Muscle layer of colon (tissue), 2 donors: ENCODE data around the gene DROSHA.
"Not testable (repeated sequence)": the region's sequence is repeated elsewhere in the genome, so short reads cannot be mapped to it uniquely, and the experiment has no call there.

ENCODE experiments used
- H3K27ac ChIP-seq: one replicate; pipeline ENCODE4 v1.7.0; 2013; ENCODE audit warnings: low read depth, mild to moderate bottlenecking, low read length, moderate library complexity
- H3K27me3 ChIP-seq, 2 donors: one replicate each; pipeline ENCODE4 v1.7.0; 2013; ENCODE audit warnings: low read length in 2 of 2, mild to moderate bottlenecking in 2 of 2; ENCODE audit not compliant: insufficient read depth in 2 of 2, control insufficient read depth in 1 of 2
- H3K36me3 ChIP-seq: one replicate; pipeline ENCODE4 v1.7.0; 2013; ENCODE audit warnings: mild to moderate bottlenecking, low read length; ENCODE audit not compliant: insufficient read depth
- H3K4me1 ChIP-seq: one replicate; pipeline ENCODE4 v1.7.0; 2013; ENCODE audit warnings: mild to moderate bottlenecking, low read length; ENCODE audit not compliant: insufficient read depth
- H3K4me3 ChIP-seq, 2 donors: one replicate each; pipeline ENCODE4 v1.7.0; 2013; ENCODE audit warnings: low read length in 2 of 2, low read depth in 1 of 2, mild to moderate bottlenecking in 1 of 2, moderate library complexity in 1 of 2
- H3K9ac ChIP-seq: one replicate; pipeline ENCODE4 v1.7.0; 2013; ENCODE audit warnings: low read length
- H3K9me3 ChIP-seq: one replicate; pipeline ENCODE4 v1.7.0; 2013; ENCODE audit warnings: mild to moderate bottlenecking, low read length
- donor health status: abdominal sarcoma.
- donor health status: Adenocarcinoma of cecum.

The DROSHA gene

DNA sequence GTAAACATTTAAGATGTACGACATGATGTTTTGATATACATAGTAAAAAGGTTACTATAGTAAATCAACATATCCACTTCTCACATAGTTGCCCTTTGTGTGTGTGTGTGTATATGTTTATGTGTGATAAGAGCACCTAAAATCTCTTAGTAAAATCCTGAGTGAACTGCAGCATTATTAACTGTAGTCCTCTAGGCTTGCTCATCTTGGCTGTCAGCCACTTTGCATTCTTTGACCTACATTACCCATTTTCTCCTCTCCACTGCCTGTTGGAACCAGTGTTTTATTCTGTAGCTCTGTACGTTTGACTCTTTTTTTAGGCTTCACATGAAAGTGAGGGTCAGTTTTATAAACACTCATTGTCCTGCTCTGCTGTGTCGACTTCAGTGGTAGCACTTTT lies 24.6 kb upstream of the DROSHA start:
- Histone ChIP-seq H3K9ac (no peak overlapping the region), H3K4me3 (no peak overlapping the region), H3K4me1 (no peaks in the 10 kb centered on the region), H3K27me3 (no peaks in the 10 kb centered on the region), H3K27ac (no peak overlapping the region), H3K36me3 (peaks cover 28% of the 10 kb centered on the region), H3K9me3 (no peaks in the 10 kb centered on the region)

DNA sequence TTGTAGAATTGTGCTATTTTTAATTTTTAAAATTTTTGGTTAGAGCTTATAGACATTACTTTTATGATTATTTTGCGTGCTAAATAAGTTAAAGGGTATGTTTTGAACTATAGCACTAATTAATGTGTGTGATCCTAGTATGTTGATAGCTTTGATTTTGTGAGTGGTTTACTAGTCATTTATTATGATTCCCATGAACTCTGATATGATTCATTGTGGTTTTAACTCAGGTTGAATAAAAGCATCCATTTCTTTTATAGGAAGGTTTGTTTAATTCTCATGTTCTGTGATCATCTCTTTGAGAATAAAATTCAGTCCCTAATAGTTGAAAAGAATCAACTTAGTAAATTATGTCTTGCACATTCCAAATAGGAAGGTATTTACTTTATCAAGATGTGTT lies 22.7 kb upstream of the DROSHA start:
- Histone ChIP-seq H3K9me3 (no peaks in the 10 kb centered on the region), H3K27me3 (no peaks in the 10 kb centered on the region), H3K4me3 (no peak overlapping the region), H3K4me1 (no peaks in the 10 kb centered on the region), H3K27ac (no peak overlapping the region), H3K9ac (no peak overlapping the region), H3K36me3 (peaks cover 33% of the 10 kb centered on the region)

DNA sequence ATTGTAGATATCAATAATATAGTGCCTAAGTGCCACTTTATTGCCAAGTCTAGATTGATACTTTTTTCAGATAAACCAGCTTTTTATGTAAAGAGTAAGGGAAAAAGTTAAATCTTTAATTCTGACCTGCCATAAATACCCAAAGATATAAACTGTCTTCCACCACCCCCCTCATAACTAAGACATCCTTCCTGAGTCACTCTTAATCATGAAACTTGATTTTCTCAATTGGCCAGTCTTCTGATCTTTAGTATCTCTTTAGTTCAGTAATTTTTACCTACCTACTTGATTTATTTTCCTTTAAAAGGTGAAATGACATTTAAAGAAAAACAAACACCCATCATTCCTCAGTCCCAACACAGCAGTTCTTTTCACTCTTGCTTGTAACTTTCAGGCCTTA lies 22.0 kb upstream of the DROSHA start:
- peaks cover 33% of the 10 kb centered on the region for H3K36me3 ChIP-seq
- no peaks in the 10 kb centered on the region for H3K27me3 ChIP-seq
- no peak overlapping the region for H3K27ac ChIP-seq

DNA sequence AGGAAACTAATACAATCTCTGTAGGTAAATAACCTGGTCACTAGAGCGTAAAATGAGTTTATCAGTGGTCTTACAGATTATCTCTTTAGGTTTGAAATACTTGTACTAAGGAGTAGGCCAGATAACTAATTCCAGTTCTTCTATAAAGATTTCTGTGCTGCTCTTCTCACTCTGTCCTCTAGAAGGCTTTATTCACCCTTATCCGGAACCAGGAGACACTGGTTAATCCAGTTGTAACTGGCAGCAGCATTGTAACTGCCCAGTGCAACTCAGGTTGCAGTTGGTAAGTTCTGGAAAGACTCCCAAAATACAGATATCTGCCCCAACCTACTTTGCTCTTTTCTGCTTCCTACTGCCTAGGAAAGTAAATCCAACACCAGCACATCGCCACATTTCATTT lies 20.0 kb upstream of the DROSHA start:
- Histone ChIP-seq H3K27ac (no peak overlapping the region), H3K9me3 (no peaks in the 10 kb centered on the region), H3K27me3 (no peaks in the 10 kb centered on the region), H3K9ac (no peak overlapping the region), H3K4me1 (no peaks in the 10 kb centered on the region), H3K36me3 (peaks cover 29% of the 10 kb centered on the region), H3K4me3 (no peak overlapping the region)

More for the DNA sequence above, 22.0 kb upstream of the DROSHA start:
- no peaks in the 10 kb centered on the region for H3K4me1 ChIP-seq
- H3K9me3 ChIP-seq = no peaks in the 10 kb centered on the region
- no peak overlapping the region for H3K4me3 ChIP-seq
- no peak overlapping the region for H3K9ac ChIP-seq

DNA sequence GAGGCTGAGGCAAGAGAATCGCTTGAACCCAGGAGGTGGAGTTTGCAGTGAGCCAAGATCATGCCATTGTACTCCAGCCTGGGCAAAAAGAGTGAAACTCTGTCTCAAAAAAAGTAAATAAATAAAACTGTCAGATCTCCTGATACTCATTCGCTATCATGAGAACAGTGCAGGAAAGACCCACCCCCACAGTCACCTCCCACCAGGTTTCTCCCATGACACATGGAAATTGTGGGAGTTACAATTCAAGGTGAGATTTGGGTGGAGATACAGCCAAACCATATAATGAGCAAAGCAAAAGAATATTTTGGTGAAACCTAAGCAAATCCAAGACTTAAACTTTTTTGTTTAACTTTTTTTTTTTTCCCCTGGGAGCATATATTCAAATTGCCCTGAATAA lies 17.2 kb upstream of the DROSHA start:
- H3K4me1 ChIP-seq, H3K9ac ChIP-seq: not testable (repeated sequence)

DNA sequence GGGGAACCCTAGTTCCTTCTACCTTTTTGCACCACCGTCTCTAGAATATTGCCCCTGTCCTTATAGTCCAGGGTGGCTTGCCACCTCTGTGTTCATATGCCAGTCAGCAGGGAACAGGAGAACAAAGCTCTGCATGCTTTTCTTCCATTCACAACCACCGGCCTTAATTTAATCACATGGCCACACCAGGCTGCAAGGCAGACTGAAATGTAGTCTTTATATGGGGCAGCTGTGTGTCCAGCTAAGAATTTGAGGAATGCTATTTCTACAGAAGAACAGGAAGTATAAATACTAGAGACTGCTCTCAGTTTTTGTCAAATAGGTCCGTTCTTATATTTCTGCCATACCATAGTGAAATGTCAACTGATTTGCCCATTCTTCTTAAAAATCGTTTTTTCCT lies 6.0 kb upstream of the DROSHA start:
- H3K4me1 ChIP-seq = peaks cover 8% of the 10 kb centered on the region
- no peaks in the 10 kb centered on the region for H3K27me3 ChIP-seq
- H3K9ac ChIP-seq = no peak overlapping the region
- no peaks in the 10 kb centered on the region for H3K9me3 ChIP-seq
- no peak overlapping the region for H3K27ac ChIP-seq
- no peak overlapping the region for H3K4me3 ChIP-seq
- H3K36me3 ChIP-seq = peaks cover 35% of the 10 kb centered on the region

More for the DNA sequence above, 17.2 kb upstream of the DROSHA start:
- H3K27ac ChIP-seq, H3K4me3 ChIP-seq, H3K9me3 ChIP-seq, H3K27me3 ChIP-seq: not testable (repeated sequence)
- H3K36me3 ChIP-seq = peaks cover 26% of the 10 kb centered on the region

DNA sequence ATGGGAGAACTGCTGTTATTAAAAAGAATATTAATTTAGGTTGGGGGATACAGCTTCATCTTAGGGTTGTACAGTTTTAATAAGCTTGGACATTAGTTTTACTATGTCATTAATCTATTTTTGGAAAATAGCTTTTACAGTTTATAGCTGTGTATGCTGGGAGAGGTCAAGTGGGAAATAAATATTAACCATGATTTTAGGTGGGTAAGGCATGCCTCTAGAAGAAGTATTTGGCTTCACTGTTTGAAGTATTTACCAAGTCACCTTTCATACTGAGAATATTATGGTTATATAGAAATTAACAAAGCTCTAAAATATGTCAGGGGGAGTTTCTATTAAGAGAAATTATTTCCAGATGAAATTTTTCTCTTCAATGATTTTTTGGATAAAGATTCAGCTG lies 5.5 kb upstream of the DROSHA start:
- H3K27me3 ChIP-seq = no peaks in the 10 kb centered on the region
- no peak overlapping the region for H3K4me3 ChIP-seq
- no peaks in the 10 kb centered on the region for H3K9me3 ChIP-seq
- H3K27ac ChIP-seq = no peak overlapping the region
- peaks cover 8% of the 10 kb centered on the region for H3K4me1 ChIP-seq
- H3K36me3 ChIP-seq = peaks cover 32% of the 10 kb centered on the region
- H3K9ac ChIP-seq = no peak overlapping the region

DNA sequence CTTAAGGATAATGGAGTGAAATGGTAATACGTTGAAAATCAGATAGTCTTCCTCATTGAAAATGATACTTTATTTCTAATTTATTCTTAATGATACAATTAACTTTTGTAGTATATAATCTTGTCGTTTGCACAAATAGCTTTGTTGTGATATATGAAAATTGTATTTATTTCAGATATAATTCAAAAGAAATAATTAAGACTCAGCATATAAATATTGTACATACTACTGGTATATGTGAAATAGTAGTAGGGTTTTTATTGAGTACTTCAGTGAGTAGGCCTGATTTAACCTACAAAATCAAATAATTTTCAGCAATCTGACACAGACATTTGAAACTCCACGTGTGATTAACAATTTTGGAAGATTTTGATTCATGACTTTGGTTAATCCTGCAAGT lies 5.0 kb upstream of the DROSHA start:
- Histone ChIP-seq H3K9ac (no peak overlapping the region), H3K27me3 (no peaks in the 10 kb centered on the region), H3K4me3 (no peak overlapping the region), H3K9me3 (no peaks in the 10 kb centered on the region), H3K36me3 (peaks cover 30% of the 10 kb centered on the region), H3K4me1 (peaks cover 8% of the 10 kb centered on the region), H3K27ac (no peak overlapping the region)

DNA sequence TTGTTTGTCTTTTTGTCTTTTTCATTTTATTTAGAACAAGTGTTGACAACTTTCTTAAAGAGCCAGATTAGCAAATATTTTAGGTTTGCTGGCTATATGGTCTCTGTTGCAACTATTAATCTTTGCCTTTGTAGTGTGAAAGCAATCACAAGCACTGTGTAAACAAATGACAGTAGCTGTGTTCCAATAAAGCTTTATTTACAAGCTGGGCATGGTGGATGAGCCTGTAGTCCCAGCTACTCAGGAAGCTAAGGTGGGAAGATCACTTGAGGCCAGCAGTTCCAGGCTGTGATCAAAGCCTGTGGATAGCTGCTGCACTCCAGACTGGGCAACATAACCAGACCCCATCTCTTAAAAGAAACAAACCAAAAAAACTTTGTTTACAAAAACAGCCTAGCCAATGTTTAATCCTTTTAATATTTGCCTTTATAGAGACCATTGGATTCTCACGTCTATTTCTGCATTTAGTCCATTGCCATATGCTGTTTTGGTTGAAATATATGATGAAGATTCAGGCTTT lies 2.7 kb upstream of the DROSHA start:
- H3K9me3 ChIP-seq = no peaks in the 10 kb centered on the region

DNA sequence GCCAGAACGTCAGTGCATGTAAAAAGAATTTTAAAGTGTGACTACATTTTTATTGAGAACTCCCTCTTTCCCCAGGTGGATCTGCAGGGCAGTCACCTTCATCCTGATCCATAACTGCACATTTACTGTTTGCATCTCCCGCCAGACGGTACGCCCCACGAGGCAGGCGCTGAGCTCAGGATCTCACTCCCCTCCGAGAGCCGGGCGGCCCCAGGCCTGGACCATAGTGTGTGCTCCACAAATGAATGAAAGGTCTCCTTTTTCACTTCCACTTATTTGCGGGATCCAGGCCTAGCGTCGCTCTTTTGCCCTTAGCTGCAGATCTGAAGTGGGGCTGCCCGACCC lies 378 bp downstream of the DROSHA start:
- H3K4me3 ChIP-seq = peak overlapping the region; percentile 75 to 86
- peak overlapping the region; percentile 50 for H3K9ac ChIP-seq
- H3K4me1 ChIP-seq = peaks cover 22% of the 10 kb centered on the region
- H3K36me3 ChIP-seq = peaks cover 39% of the 10 kb centered on the region
- no peaks in the 10 kb centered on the region for H3K27me3 ChIP-seq
- H3K27ac ChIP-seq = peak overlapping the region; percentile 71
- H3K9me3 ChIP-seq = no peaks in the 10 kb centered on the region

More for the DNA sequence above, 2.7 kb upstream of the DROSHA start:
- Histone ChIP-seq H3K27ac (no peak overlapping the region), H3K4me1 (peaks cover 22% of the 10 kb centered on the region), H3K36me3 (peaks cover 16% of the 10 kb centered on the region), H3K4me3 (no peak overlapping the region), H3K9ac (no peak overlapping the region), H3K27me3 (no peaks in the 10 kb centered on the region)

DNA sequence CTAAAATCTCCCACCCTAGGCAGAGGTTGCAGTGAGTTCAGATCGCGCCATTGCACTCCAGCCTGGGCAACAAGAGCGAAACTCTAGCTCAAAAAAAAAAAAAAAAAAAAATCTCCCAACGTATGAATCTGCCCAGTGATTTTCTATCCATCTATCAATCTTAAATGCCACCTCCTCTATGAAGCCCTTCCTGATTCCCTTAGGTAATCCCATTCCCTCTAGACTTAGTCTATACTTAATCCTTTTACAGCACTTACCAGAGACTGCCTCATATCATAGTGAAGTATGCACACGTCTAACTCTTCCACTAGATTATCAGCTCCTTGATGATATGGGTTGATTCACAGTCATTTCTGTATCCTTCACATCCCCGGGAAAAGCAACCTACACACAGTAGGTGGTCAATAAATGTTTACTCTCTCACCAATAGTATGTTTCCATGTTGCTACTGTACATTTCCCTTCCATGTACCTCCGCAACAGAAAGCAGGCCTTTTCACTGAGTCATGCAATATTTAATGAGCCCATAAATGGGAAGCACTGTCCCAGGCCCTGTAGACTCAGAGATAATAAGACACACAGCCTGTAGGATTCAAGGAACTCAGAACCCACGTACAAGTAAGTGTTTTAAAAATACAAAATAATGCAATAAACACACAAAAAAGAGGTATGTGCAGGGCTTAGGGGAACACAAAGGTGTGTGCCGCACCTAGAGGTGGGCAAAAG lies 1.2 kb downstream of the DROSHA start:
- H3K4me3 ChIP-seq = peak overlapping the region in 1 of 2 donors; percentile 86
- no peak overlapping the region for H3K27ac ChIP-seq
- no peaks in the 10 kb centered on the region for H3K27me3 ChIP-seq
- no peaks in the 10 kb centered on the region for H3K9me3 ChIP-seq
- peaks cover 22% of the 10 kb centered on the region for H3K4me1 ChIP-seq
- H3K36me3 ChIP-seq = peaks cover 43% of the 10 kb centered on the region
- no peak overlapping the region for H3K9ac ChIP-seq

DNA sequence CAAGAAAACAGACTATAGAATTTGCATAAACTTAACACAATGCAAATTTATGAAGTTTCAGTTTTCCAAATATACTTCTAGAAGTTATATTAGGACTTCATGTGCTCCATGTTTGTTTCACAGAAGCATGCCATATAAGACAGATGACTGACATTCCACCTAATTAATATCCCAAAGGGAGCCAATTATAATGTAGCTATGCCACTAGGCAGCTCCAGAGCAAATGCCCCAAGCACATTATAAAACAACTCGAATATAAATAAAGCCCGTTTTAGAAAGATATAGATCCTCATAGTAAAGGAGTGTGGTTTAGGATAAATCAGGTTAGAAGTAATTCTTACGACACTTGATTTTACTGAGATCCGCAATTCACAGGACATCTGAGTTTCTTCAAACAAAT lies 8.9 kb downstream of the DROSHA start:
- Histone ChIP-seq H3K9me3 (no peaks in the 10 kb centered on the region), H3K9ac (no peak overlapping the region), H3K27me3 (no peaks in the 10 kb centered on the region), H3K36me3 (peaks cover 44% of the 10 kb centered on the region), H3K4me3 (no peak overlapping the region), H3K4me1 (no peaks in the 10 kb centered on the region), H3K27ac (no peak overlapping the region)
